HepG2 (cell line): ENCODE measurements around the gene ZNF700. TPM values are rescaled to one million over a fixed set of nuclear protein-coding genes. Genes with fewer than 3 reads are reported as not detected.

Experiments
- ADNP ChIP-seq: sonication (generic); formaldehyde crosslinking; IDR thresholded peaks from 2 replicates; pipeline ENCODE4 v1.4.0; 2020; ENCODE audit warnings: missing genetic modification reagents
- CHD2 ChIP-seq: IDR thresholded peaks from 2 replicates; pipeline ENCODE4 v1.6.1; 2011; ENCODE audit warnings: low read depth, low read length, improper control_type of control experiment
- EED ChIP-seq: sonication (generic); formaldehyde crosslinking; IDR thresholded peaks from 2 replicates; pipeline ENCODE4 v1.5.0; 2020; ENCODE audit warnings: mild to moderate bottlenecking, missing genetic modification reagents
- HNRNPK ChIP-seq: fragments of 200-400 bp; formaldehyde crosslinking; IDR thresholded peaks from 2 replicates; pipeline ENCODE4 v1.6.1; 2018; ENCODE audit warnings: low read length, low read depth, moderate library complexity, mild to moderate bottlenecking; ENCODE audit not compliant: poor library complexity, severe bottlenecking
- NKX3-1 ChIP-seq: sonication (generic); formaldehyde crosslinking; IDR thresholded peaks from 2 replicates; pipeline ENCODE4 v1.5.0; 2020; ENCODE audit warnings: missing genetic modification reagents
- NR2F6 ChIP-seq, 2 experiments: IDR thresholded peaks; 2 replicates each; pipeline ENCODE4 v1.6.1; 2016; ENCODE audit warnings: antibody characterized with exemption in 1 of 2, mild to moderate bottlenecking in 1 of 2
- PITX1 ChIP-seq: sonication (generic); formaldehyde crosslinking; IDR thresholded peaks from 2 replicates; pipeline ENCODE4 v1.5.1; 2020; ENCODE audit warnings: mild to moderate bottlenecking, missing genetic modification reagents
- PRMT3 ChIP-seq: sonication (generic); formaldehyde crosslinking; IDR thresholded peaks from 2 replicates; pipeline ENCODE4 v1.8.1; 2022; ENCODE audit warnings: low read depth, mild to moderate bottlenecking, moderate library complexity, missing genetic modification reagents, borderline replicate concordance
- RXRA ChIP-seq: sonication (generic); formaldehyde crosslinking; IDR thresholded peaks from 2 replicates; pipeline ENCODE4 v1.5.1; 2020; ENCODE audit warnings: missing genetic modification reagents
- SOX5 ChIP-seq: IDR thresholded peaks from 2 replicates; pipeline ENCODE4 v1.6.1; 2016; ENCODE audit warnings: borderline replicate concordance
- STAT5B ChIP-seq: sonication (generic); formaldehyde crosslinking; IDR thresholded peaks from 2 replicates; pipeline ENCODE4 v1.4.0; 2020; ENCODE audit warnings: missing genetic modification reagents
- ZNF20 ChIP-seq: sonication (generic); formaldehyde crosslinking; IDR thresholded peaks from 2 replicates; pipeline ENCODE4 v1.4.0; 2020; ENCODE audit warnings: mild to moderate bottlenecking, moderate library complexity, missing genetic modification reagents
- ZNF205 ChIP-seq: IDR thresholded peaks from 2 replicates; pipeline ENCODE4 v1.6.1; 2018; ENCODE audit warnings: missing biosample characterization, missing genetic modification reagents
- ZNF652 ChIP-seq: IDR thresholded peaks from 2 replicates; pipeline ENCODE4 v1.6.1; 2016; ENCODE audit warnings: low read depth, borderline replicate concordance
- ZNF720 ChIP-seq: sonication (generic); formaldehyde crosslinking; IDR thresholded peaks from 2 replicates; pipeline ENCODE4 v1.4.0; 2020; ENCODE audit warnings: missing genetic modification reagents
- ZNF841 ChIP-seq: sonication (generic); formaldehyde crosslinking; IDR thresholded peaks from 2 replicates; pipeline ENCODE4 v1.8.1; 2023; ENCODE audit warnings: missing genetic modification reagents, borderline replicate concordance
- polyA plus RNA-seq, 8 experiments: library from polyadenylated mRNA; depleted of rRNA in 3 of 8; stranded (reverse) in 7 of 8; unstranded in 1 of 8; fragments of >200 nt; fragmentation: Illumina TruSeq in 4 of 8; extraction: Trizol in 4 of 8; gene quantifications; 2 replicates each; pipeline versions ENCODE4 v1.2.1 to v1.2.3, GENCODE V29; 2011 to 2016; ENCODE audit warnings: low read depth in 4 of 8, missing spikeins in 1 of 8, mixed read lengths in 1 of 8; ENCODE audit not compliant: insufficient read depth in 1 of 8
- total RNA-seq, 5 experiments: library from RNA; depleted of rRNA; stranded (reverse); fragments of >200 nt; fragmentation: Illumina TruSeq; extraction: Trizol; gene quantifications; 2 replicates each; pipeline ENCODE4 v1.2.3, GENCODE V29; 2016; ENCODE audit warnings: low read depth in 1 of 5
- TF ChIP-seq, protein P1 (sequence below): sonication (generic); formaldehyde crosslinking; IDR thresholded peaks from 2 replicates; pipeline ENCODE4 v1.8.1; 2022; ENCODE audit warnings: low read depth, mild to moderate bottlenecking, missing genetic modification reagents
- TF ChIP-seq, protein P2 (sequence below): sonication (generic); formaldehyde crosslinking; IDR thresholded peaks from 2 replicates; pipeline ENCODE4 v1.5.0; 2020; ENCODE audit warnings: mild to moderate bottlenecking, missing genetic modification reagents
- TF ChIP-seq, protein P3 (sequence below): sonication (generic); formaldehyde crosslinking; IDR thresholded peaks from 2 replicates; pipeline ENCODE4 v1.5.0; 2020; ENCODE audit warnings: mild to moderate bottlenecking, missing genetic modification reagents
- TF ChIP-seq, protein P4 (sequence below): sonication (generic); formaldehyde crosslinking; IDR thresholded peaks from 2 replicates; pipeline ENCODE4 v1.8.0; 2022; ENCODE audit warnings: mild to moderate bottlenecking, missing genetic modification reagents, moderate library complexity
- TF ChIP-seq, protein P5 (sequence below): sonication (generic); formaldehyde crosslinking; IDR thresholded peaks from 2 replicates; pipeline ENCODE4 v1.9.0; 2022; ENCODE audit warnings: missing genetic modification reagents, mild to moderate bottlenecking, borderline replicate concordance

ZNF700 gene
- total and polyA plus RNA-seq, 2 of the 13 experiments (the other 11 are each of a cell fraction or from before 2014, with no cell fraction given), result 6.0 to 12.8 TPM

DNA sequence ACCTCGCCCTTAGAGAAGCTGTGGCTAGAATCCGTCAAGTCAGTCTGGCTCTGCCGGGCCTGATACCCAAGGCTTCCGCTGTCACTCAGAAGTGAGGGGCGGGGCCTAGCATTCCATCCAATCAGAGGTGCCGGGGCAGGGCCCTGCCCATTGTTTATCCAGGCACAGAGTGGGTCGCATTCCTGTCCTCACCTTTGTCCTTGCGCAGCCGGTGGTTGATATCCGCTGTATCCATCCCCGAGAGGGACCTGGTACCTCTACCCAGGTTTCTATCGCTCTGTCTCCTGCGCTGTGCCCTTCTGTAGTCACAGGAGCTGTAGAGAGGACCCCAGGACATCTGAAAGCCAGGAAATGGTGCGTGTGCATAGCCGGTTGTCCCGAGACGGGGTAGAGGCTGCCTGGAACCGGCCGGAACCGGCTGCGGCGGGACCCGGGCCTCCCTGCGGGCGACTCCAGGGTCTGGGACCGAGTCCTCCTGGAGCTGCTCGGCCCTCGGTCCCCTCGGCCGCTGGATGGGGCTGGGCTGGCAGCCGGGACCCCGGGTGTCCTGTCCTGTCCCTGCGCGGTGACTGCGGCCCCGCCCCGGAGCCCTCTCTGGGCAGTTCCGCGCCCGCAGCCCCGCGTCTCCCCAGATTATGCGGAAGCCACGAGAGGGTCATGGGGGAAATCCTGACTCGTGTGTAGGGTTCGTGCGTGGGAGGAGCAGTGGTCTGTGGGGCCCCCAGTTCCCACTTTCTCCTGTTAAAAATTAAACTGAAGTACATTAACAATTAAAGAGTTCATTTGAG, 40.1 kb downstream of the ZNF700 start, which contains the start of gene ZNF763 (continued):
- TF ChIP-seq SOX5 (CRISPR knock-in tag) (peak; percentile 10; the same call in 1 of the 2 replicates), ZNF20 (CRISPR knock-in tag) (no peak), NR2F6 (IDR thresholded peaks at IDR 0.05) (0 out of 2 replicates have a peak, but pooled peaks have one; percentile 22), NR2F6 (CRISPR knock-in tag; IDR thresholded peaks at IDR 0.05) (no peak), ZNF205 (no peak), CHD2 (no peak), ZNF720 (CRISPR knock-in tag) (no peak), HNRNPK (no peak), PRMT3 (CRISPR knock-in tag) (no peak), ZNF652 (CRISPR knock-in tag) (no peak), ADNP (CRISPR knock-in tag) (no peak), NKX3-1 (no peak), PITX1 (CRISPR knock-in tag) (no peak), RXRA (CRISPR knock-in tag) (0 out of 2 replicates have a peak, but pooled peaks have one; percentile 20), EED (CRISPR knock-in tag) (0 out of 2 replicates have a peak, but pooled peaks have one; percentile 7), STAT5B (CRISPR knock-in tag) (no peak), ZNF841 (CRISPR knock-in tag) (no peak)
- TF ChIP-seq, protein P1, sequence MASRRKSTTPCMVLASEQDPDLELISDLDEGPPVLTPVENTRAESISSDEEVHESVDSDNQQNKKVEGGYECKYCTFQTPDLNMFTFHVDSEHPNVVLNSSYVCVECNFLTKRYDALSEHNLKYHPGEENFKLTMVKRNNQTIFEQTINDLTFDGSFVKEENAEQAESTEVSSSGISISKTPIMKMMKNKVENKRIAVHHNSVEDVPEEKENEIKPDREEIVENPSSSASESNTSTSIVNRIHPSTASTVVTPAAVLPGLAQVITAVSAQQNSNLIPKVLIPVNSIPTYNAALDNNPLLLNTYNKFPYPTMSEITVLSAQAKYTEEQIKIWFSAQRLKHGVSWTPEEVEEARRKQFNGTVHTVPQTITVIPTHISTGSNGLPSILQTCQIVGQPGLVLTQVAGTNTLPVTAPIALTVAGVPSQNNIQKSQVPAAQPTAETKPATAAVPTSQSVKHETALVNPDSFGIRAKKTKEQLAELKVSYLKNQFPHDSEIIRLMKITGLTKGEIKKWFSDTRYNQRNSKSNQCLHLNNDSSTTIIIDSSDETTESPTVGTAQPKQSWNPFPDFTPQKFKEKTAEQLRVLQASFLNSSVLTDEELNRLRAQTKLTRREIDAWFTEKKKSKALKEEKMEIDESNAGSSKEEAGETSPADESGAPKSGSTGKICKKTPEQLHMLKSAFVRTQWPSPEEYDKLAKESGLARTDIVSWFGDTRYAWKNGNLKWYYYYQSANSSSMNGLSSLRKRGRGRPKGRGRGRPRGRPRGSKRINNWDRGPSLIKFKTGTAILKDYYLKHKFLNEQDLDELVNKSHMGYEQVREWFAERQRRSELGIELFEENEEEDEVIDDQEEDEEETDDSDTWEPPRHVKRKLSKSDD (CRISPR knock-in tag), result no peak
- TF ChIP-seq, protein P2, sequence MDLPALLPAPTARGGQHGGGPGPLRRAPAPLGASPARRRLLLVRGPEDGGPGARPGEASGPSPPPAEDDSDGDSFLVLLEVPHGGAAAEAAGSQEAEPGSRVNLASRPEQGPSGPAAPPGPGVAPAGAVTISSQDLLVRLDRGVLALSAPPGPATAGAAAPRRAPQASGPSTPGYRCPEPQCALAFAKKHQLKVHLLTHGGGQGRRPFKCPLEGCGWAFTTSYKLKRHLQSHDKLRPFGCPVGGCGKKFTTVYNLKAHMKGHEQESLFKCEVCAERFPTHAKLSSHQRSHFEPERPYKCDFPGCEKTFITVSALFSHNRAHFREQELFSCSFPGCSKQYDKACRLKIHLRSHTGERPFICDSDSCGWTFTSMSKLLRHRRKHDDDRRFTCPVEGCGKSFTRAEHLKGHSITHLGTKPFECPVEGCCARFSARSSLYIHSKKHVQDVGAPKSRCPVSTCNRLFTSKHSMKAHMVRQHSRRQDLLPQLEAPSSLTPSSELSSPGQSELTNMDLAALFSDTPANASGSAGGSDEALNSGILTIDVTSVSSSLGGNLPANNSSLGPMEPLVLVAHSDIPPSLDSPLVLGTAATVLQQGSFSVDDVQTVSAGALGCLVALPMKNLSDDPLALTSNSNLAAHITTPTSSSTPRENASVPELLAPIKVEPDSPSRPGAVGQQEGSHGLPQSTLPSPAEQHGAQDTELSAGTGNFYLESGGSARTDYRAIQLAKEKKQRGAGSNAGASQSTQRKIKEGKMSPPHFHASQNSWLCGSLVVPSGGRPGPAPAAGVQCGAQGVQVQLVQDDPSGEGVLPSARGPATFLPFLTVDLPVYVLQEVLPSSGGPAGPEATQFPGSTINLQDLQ (CRISPR knock-in tag), result no peak
- TF ChIP-seq, protein P3, sequence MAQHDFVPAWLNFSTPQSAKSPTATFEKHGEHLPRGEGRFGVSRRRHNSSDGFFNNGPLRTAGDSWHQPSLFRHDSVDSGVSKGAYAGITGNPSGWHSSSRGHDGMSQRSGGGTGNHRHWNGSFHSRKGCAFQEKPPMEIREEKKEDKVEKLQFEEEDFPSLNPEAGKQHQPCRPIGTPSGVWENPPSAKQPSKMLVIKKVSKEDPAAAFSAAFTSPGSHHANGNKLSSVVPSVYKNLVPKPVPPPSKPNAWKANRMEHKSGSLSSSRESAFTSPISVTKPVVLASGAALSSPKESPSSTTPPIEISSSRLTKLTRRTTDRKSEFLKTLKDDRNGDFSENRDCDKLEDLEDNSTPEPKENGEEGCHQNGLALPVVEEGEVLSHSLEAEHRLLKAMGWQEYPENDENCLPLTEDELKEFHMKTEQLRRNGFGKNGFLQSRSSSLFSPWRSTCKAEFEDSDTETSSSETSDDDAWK, result no peak
- TF ChIP-seq, protein P4, sequence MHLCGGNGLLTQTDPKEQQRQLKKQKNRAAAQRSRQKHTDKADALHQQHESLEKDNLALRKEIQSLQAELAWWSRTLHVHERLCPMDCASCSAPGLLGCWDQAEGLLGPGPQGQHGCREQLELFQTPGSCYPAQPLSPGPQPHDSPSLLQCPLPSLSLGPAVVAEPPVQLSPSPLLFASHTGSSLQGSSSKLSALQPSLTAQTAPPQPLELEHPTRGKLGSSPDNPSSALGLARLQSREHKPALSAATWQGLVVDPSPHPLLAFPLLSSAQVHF (CRISPR knock-in tag), result no peak
- TF ChIP-seq, protein P5, sequence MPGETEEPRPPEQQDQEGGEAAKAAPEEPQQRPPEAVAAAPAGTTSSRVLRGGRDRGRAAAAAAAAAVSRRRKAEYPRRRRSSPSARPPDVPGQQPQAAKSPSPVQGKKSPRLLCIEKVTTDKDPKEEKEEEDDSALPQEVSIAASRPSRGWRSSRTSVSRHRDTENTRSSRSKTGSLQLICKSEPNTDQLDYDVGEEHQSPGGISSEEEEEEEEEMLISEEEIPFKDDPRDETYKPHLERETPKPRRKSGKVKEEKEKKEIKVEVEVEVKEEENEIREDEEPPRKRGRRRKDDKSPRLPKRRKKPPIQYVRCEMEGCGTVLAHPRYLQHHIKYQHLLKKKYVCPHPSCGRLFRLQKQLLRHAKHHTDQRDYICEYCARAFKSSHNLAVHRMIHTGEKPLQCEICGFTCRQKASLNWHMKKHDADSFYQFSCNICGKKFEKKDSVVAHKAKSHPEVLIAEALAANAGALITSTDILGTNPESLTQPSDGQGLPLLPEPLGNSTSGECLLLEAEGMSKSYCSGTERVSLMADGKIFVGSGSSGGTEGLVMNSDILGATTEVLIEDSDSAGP (CRISPR knock-in tag), result peak; percentile 63; the same call in 1 of the 2 replicates
